MM.1S (cell line): ENCODE results near the gene EFCAB7.

Source experiments
- EZH2 ChIP-seq: fragments of 300-600 bp; sonication (generic); optimal IDR thresholded peaks from 2 replicates; pipeline ENCODE3; 2017; ENCODE audit warnings: low read depth, mild to moderate bottlenecking, antibody characterized with exemption, low read length, mixed read lengths
- TF ChIP-seq, protein P1 (sequence below): fragments of 300-600 bp; sonication (generic); IDR thresholded peaks from 2 replicates; pipeline ENCODE4 v1.5.1; 2016; ENCODE audit warnings: antibody characterized with exemption, low read length, mixed read lengths

DNA sequence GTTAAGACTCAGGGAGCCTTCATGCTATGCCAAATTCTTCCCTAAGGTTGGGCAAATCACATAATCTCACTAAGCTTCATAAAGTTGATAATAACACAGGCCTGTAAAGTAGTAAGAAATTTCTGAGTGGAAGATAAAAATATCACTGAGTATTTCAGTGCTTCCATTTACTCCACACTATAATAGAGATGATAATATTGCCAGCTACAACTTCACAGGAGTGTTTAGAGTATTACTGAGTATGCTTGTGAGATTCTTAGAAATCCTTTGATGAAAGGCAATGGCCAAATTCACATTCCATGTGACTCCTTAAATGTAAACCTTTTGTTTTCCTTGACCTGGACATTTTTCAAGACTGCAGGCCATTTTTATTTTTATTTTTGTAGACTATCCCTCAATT, 10.7 kb upstream of the EFCAB7 start:
- TF ChIP-seq, protein P1, sequence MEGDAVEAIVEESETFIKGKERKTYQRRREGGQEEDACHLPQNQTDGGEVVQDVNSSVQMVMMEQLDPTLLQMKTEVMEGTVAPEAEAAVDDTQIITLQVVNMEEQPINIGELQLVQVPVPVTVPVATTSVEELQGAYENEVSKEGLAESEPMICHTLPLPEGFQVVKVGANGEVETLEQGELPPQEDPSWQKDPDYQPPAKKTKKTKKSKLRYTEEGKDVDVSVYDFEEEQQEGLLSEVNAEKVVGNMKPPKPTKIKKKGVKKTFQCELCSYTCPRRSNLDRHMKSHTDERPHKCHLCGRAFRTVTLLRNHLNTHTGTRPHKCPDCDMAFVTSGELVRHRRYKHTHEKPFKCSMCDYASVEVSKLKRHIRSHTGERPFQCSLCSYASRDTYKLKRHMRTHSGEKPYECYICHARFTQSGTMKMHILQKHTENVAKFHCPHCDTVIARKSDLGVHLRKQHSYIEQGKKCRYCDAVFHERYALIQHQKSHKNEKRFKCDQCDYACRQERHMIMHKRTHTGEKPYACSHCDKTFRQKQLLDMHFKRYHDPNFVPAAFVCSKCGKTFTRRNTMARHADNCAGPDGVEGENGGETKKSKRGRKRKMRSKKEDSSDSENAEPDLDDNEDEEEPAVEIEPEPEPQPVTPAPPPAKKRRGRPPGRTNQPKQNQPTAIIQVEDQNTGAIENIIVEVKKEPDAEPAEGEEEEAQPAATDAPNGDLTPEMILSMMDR, result no peak
- no peak for TF ChIP-seq EZH2
